Fibroblast of gingiva (primary cell): ENCODE data around the gene AWAT2.
A peak's percentile ranks its signal among the peaks of the same experiment; 100 is the strongest.

Experiments
- DNase-seq: peaks from one replicate; pipeline ENCODE4 v3.0.0-alpha.2; 2011; ENCODE audit warnings: low read depth

The AWAT2 gene

GRCh38 chrX:70042399-70043371, 7.1 kb downstream of the AWAT2 start:
- no peak for DNase-seq

- no peak for DNase-seq
These were observed 7.7 kb downstream of the AWAT2 start for GRCh38 chrX:70041993-70042392.

GRCh38 chrX:70039758-70040157, 10.0 kb downstream of the AWAT2 start:
- DNase-seq: peak; percentile 8

- DNase-seq: no peak
These were observed 10.8 kb downstream of the AWAT2 start for GRCh38 chrX:70038951-70039350.

GRCh38 chrX:70038515-70038914, 11.2 kb downstream of the AWAT2 start:
- no peak for DNase-seq

- DNase-seq: no peak
These were observed 15.1 kb downstream of the AWAT2 start for GRCh38 chrX:70034646-70035045.

- DNase-seq: peak; percentile 2
These were observed 16.2 kb downstream of the AWAT2 start for GRCh38 chrX:70033348-70034051.

GRCh38 chrX:70032792-70033191, 16.9 kb downstream of the AWAT2 start:
- no peak for DNase-seq

- peak; percentile 28 for DNase-seq
These were observed 19.4 kb downstream of the AWAT2 start for GRCh38 chrX:70030301-70030767.

GRCh38 chrX:70029863-70030262, 19.9 kb downstream of the AWAT2 start:
- no peak for DNase-seq

GRCh38 chrX:70026851-70027200, 22.9 kb downstream of the AWAT2 start:
- no peak for DNase-seq

- DNase-seq: no peak
These were observed 23.5 kb downstream of the AWAT2 start for GRCh38 chrX:70026112-70026850.

GRCh38 chrX:70025464-70025863, 24.3 kb downstream of the AWAT2 start:
- DNase-seq: no peak

GRCh38 chrX:70022616-70023015, 27.1 kb downstream of the AWAT2 start:
- DNase-seq: no peak

- no peak for DNase-seq
These were observed 33.2 kb downstream of the AWAT2 start for GRCh38 chrX:70016513-70016912.

GRCh38 chrX:70013466-70014381, 36.0 kb downstream of the AWAT2 start:
- peak; percentile 1 for DNase-seq

- DNase-seq: no peak
These were observed 37.0 kb downstream of the AWAT2 start for GRCh38 chrX:70012756-70013155.

GRCh38 chrX:70009970-70010369, 39.8 kb downstream of the AWAT2 start:
- no peak for DNase-seq

GRCh38 chrX:70009049-70009448, 40.7 kb downstream of the AWAT2 start:
- no peak for DNase-seq

- no peak for DNase-seq
These were observed 41.8 kb downstream of the AWAT2 start for GRCh38 chrX:70007946-70008345.

GRCh38 chrX:70001708-70002341, 47.9 kb downstream of the AWAT2 start:
- no peak for DNase-seq
